AG09319 (cell line): ENCODE results near the gene MTMR4.

Experiments used
- DNase-seq: peaks from one replicate; pipeline ENCODE4 v3.0.0-alpha.2; 2010; ENCODE audit warnings: low read depth; ENCODE audit errors: extremely low read depth
- CTCF ChIP-seq: IDR thresholded peaks from 2 replicates; pipeline ENCODE4 v1.5.1; 2011; ENCODE audit warnings: low read depth, mild to moderate bottlenecking, inconsistent platforms, low read length, moderate library complexity

The MTMR4 gene

GRCh38 chr17:58468944-58469343 lies 45.5 kb downstream of the MTMR4 start:
- TF ChIP-seq CTCF: no peak

DNA sequence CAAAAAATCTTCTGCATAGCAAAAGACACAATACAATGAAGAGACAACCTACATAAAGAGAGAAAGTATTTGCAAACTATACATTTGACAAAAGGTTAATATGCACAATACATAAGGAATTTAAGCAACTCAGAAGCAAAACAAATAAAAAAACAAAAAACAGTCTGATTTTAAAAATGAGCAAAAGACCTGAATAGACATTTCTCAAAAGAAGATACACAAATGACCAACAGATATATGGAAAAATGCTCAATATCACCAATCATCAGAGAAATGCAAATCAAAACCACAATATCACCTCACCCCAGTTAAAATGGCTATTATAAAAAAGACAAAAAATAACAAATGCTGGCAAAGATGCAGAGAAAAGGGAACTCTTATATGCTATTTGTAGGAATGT lies 58.9 kb downstream of the MTMR4 start:
- TF ChIP-seq CTCF: no peak
- DNase-seq: no peak

More at GRCh38 chr17:58468944-58469343, 45.5 kb downstream of the MTMR4 start:
- DNase-seq: no peak

DNA sequence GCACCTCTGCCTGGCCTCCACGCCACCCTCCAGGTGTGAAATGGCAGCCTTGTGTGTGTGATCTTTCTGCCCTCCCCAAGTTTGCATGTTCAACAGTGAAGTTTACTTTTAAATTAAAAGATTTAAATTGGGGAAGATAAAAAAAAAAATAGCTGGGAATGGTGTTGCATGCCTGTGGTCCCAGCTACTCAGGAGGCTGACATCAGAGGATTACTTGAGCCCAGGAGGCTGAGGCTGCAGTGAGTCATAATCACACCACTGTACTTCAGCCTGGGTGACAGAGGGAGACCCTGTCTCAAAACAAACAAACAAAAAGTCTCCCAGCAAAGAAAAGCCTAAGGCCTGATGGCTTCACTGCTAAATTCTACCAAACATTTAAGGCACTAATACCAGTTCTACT lies 61.7 kb downstream of the MTMR4 start:
- DNase-seq: no peak

GRCh38 chr17:58447039-58447975 lies 67.1 kb downstream of the MTMR4 start:
- peak; percentile 71 for TF ChIP-seq CTCF
- peak; percentile 49 for DNase-seq

More for the DNA sequence above, 61.7 kb downstream of the MTMR4 start:
- TF ChIP-seq CTCF: no peak

DNA sequence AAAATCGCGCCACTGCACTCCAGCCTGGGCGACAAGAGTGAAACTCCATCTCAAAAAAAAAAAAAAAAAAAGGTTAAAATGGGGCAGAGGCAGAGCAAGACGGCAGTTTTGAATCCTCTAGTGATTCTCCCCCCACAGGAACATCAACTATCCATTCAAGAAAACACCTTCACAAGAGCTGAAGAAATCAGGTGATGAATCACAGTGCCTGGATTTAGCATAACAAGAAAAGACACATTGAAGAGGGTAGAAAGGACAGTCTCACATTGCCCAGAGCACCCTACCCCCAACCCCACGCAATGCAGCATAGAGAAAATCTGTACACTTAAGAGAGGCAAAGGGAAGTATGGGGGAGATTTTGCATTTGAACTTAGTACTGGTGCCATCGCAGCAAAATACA lies 68.4 kb downstream of the MTMR4 start:
- DNase-seq: no peak
- TF ChIP-seq CTCF: no peak
